ENCODE data around the gene TNP1.

DNA sequence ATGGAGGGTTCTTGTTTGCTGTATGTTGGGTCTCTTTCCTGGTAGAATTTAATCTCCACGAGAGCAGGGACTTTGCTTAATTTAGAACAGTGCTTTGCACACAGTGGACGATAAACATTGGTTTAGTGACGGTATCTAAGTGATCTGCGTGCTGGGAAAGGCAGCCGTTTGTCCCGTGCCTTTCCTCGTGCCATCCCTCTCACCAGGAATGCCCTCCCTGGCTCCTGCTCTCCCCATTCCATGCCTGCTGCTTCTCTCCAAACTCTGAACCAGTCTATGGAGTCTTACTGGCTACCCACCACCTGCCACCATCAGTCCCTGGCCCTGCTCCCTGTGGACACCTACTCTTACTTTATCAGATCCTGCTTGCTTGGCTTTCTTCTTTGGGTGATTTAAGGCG, 27.3 kb upstream of the TNP1 start:
- TF ChIP-seq POLR2A (IDR thresholded peaks at IDR 0.05) (peak; percentile 43 to 66), CTCF (IDR thresholded peaks at IDR 0.05 in 4 of 5, conservative IDR thresholded peaks at IDR 0.05 in 1 of 5) (no peak)
